Large intestine (tissue), 3 donors: ENCODE results near the gene SNX27. TPM values are rescaled to one million over a fixed set of nuclear protein-coding genes. Genes with fewer than 3 reads are reported as not detected.

Experiments
- DNase-seq, 2 donors: peaks; one replicate each; pipeline versions ENCODE4 v3.0.0 to v3.0.0-alpha.2; 2013
- H3K27ac ChIP-seq: one replicate; pipeline ENCODE4 v1.5.1; 2013; ENCODE audit warnings: low read length
- H3K27me3 ChIP-seq: 2 replicates; pipeline ENCODE4 v1.6.1; 2013; ENCODE audit warnings: low read length; ENCODE audit not compliant: control insufficient read depth, insufficient read depth
- H3K36me3 ChIP-seq: 2 replicates; pipeline ENCODE4 v1.6.1; 2013; ENCODE audit warnings: low read length; ENCODE audit not compliant: control insufficient read depth, insufficient read depth
- H3K4me1 ChIP-seq: one replicate; pipeline ENCODE4 v1.6.1; 2013; ENCODE audit warnings: low read length; ENCODE audit not compliant: control insufficient read depth, insufficient read depth
- H3K4me3 ChIP-seq: one replicate; pipeline ENCODE4 v1.5.1; 2013; ENCODE audit warnings: low read length
- H3K9me3 ChIP-seq: one replicate; pipeline ENCODE4 v1.6.1; 2013; ENCODE audit warnings: mild to moderate bottlenecking, low read depth, low read length, moderate library complexity; ENCODE audit not compliant: control insufficient read depth
- WGBS: methylation state at CpG from one replicate; pipeline ENCODE4 v1.1.5; 2013; ENCODE audit warnings: low lambda C conversion rate; ENCODE audit not compliant: insufficient coverage; 5-methylcytosine and 5-hydroxymethylcytosine counted together
- polyA plus RNA-seq: library from polyadenylated mRNA; unstranded; fragments of 120-200 nt; gene quantifications from one replicate; pipeline ENCODE4 v1.2.1, GENCODE V29; 2013

Gene SNX27
- polyA plus RNA-seq, 1 donor, result 20.0 TPM

GRCh38 chr1:151579436-151580225, 32.2 kb upstream of the SNX27 start:
- WGBS, result 50% methylated on average over 2 of the region's 8 CpGs

GRCh38 chr1:151581451-151581850, 30.4 kb upstream of the SNX27 start:
- no peaks in the 10 kb centered on the region for H3K27me3 ChIP-seq
- H3K4me1 ChIP-seq, result peaks cover 12% of the 10 kb centered on the region
- no CpG with 5 or more reads among the region's 5 CpGs for WGBS
- peaks cover 47% of the 10 kb centered on the region for H3K36me3 ChIP-seq
- no peaks in the 10 kb centered on the region for H3K9me3 ChIP-seq
- no peak for DNase-seq
- H3K27ac ChIP-seq, result no peak overlapping the region
- no peak overlapping the region for H3K4me3 ChIP-seq

More at GRCh38 chr1:151579436-151580225, 32.2 kb upstream of the SNX27 start:
- Histone ChIP-seq H3K9me3 (no peaks in the 10 kb centered on the region), H3K27me3 (no peaks in the 10 kb centered on the region), H3K4me1 (no peaks in the 10 kb centered on the region), H3K4me3 (no peak overlapping the region), H3K27ac (no peak overlapping the region), H3K36me3 (peaks cover 60% of the 10 kb centered on the region)
- no peak for DNase-seq

GRCh38 chr1:151581921-151582320, 29.9 kb upstream of the SNX27 start:
- no CpG with 5 or more reads among the region's 1 CpG for WGBS
- no peak for DNase-seq
- Histone ChIP-seq H3K9me3 (no peaks in the 10 kb centered on the region), H3K36me3 (peaks cover 47% of the 10 kb centered on the region), H3K4me3 (no peak overlapping the region), H3K27me3 (no peaks in the 10 kb centered on the region), H3K27ac (no peak overlapping the region), H3K4me1 (peaks cover 14% of the 10 kb centered on the region)

GRCh38 chr1:151583796-151584195, 28.1 kb upstream of the SNX27 start:
- peak overlapping the region; percentile 8 for H3K27ac ChIP-seq
- no peak overlapping the region for H3K4me3 ChIP-seq
- no CpG with 5 or more reads among the region's 2 CpGs for whole genome bisulfite sequencing
- peaks cover 14% of the 10 kb centered on the region for H3K4me1 ChIP-seq
- DNase-seq, result no peak
- H3K36me3 ChIP-seq, result peaks cover 30% of the 10 kb centered on the region
- no peaks in the 10 kb centered on the region for H3K9me3 ChIP-seq
- H3K27me3 ChIP-seq, result no peaks in the 10 kb centered on the region

GRCh38 chr1:151584278-151584677, 27.6 kb upstream of the SNX27 start:
- Histone ChIP-seq H3K4me1 (peaks cover 14% of the 10 kb centered on the region), H3K36me3 (peaks cover 26% of the 10 kb centered on the region), H3K9me3 (no peaks in the 10 kb centered on the region), H3K27ac (peak overlapping the region; percentile 8), H3K27me3 (no peaks in the 10 kb centered on the region), H3K4me3 (no peak overlapping the region)
- no peak for DNase-seq
- 75% methylated on average over 2 of the region's 6 CpGs for WGBS

- Histone ChIP-seq H3K36me3 (peaks cover 21% of the 10 kb centered on the region), H3K27me3 (no peaks in the 10 kb centered on the region), H3K4me1 (peaks cover 14% of the 10 kb centered on the region), H3K9me3 (no peaks in the 10 kb centered on the region), H3K4me3 (no peak overlapping the region), H3K27ac (peak overlapping the region; percentile 94)
- DNase-seq, result no peak
- 83% methylated on average over 1 of the region's 7 CpGs for WGBS
Observed at GRCh38 chr1:151584780-151585179, 27.1 kb upstream of the SNX27 start.

GRCh38 chr1:151585622-151586021, 26.2 kb upstream of the SNX27 start:
- H3K27ac ChIP-seq, result peak overlapping the region; percentile 94
- H3K27me3 ChIP-seq, result no peaks in the 10 kb centered on the region
- WGBS, result no CpG with 5 or more reads among the region's 1 CpG
- H3K4me3 ChIP-seq, result no peak overlapping the region
- peaks cover 14% of the 10 kb centered on the region for H3K4me1 ChIP-seq
- H3K9me3 ChIP-seq, result no peaks in the 10 kb centered on the region
- DNase-seq, result peak; percentile 77 to 80
- H3K36me3 ChIP-seq, result peaks cover 17% of the 10 kb centered on the region

- H3K4me3 ChIP-seq, result no peak overlapping the region
- no CpG with 5 or more reads among the region's 3 CpGs for WGBS
- no peaks in the 10 kb centered on the region for H3K27me3 ChIP-seq
- DNase-seq, result no peak
- peaks cover 10% of the 10 kb centered on the region for H3K4me1 ChIP-seq
- no peak overlapping the region for H3K27ac ChIP-seq
- H3K9me3 ChIP-seq, result peaks cover 3% of the 10 kb centered on the region
- H3K36me3 ChIP-seq, result no peaks in the 10 kb centered on the region
Observed at GRCh38 chr1:151590961-151591360, 20.9 kb upstream of the SNX27 start.

- H3K27ac ChIP-seq, result no peak overlapping the region
- no peaks in the 10 kb centered on the region for H3K27me3 ChIP-seq
- H3K4me1 ChIP-seq, result peaks cover 2% of the 10 kb centered on the region
- H3K9me3 ChIP-seq, result peaks cover 3% of the 10 kb centered on the region
- no peak for DNase-seq
- no peaks in the 10 kb centered on the region for H3K36me3 ChIP-seq
- WGBS, result no CpG with 5 or more reads among the region's 9 CpGs
- no peak overlapping the region for H3K4me3 ChIP-seq
Observed at GRCh38 chr1:151593730-151594129, 18.1 kb upstream of the SNX27 start.

GRCh38 chr1:151594143-151594625, 17.7 kb upstream of the SNX27 start:
- Histone ChIP-seq H3K36me3 (no peaks in the 10 kb centered on the region), H3K4me1 (peaks cover 2% of the 10 kb centered on the region), H3K4me3 (no peak overlapping the region), H3K27me3 (no peaks in the 10 kb centered on the region), H3K27ac (no peak overlapping the region), H3K9me3 (peaks cover 3% of the 10 kb centered on the region)
- 0% methylated on average over 1 of the region's 12 CpGs for WGBS
- DNase-seq, result peak; percentile 73 to 76
